AG04450 (cell line): ENCODE results near the gene EIF1AD. TPM values are rescaled to one million over a fixed set of nuclear protein-coding genes. Genes with fewer than 3 reads are reported as not detected.
"Not testable (repeated sequence)": the region's sequence is repeated elsewhere in the genome, so short reads cannot be mapped to it uniquely, and the experiment has no call there.

Source experiments
- CTCF ChIA-PET: fragments of 300-600, 350-600 bp; formaldehyde crosslinking; extraction: SDS; loops from one replicate; lab custom pipeline; 2022; ENCODE audit warnings: antibody characterized with exemption, inconsistent platforms; lab: Charles Lee
- POLR2A ChIA-PET: fragments of 350-600 bp; formaldehyde crosslinking; extraction: SDS; loops from one replicate; lab custom pipeline; 2021; ENCODE audit warnings: antibody characterized with exemption, inconsistent platforms; lab: Yijun Ruan, JAX
- DNase-seq: peaks from one replicate; pipeline ENCODE4 v3.0.0-alpha.2; 2011; ENCODE audit warnings: low read depth, low spot score
- H3K27ac ChIP-seq: one replicate; pipeline ENCODE4 v1.5.1; 2012; ENCODE audit warnings: low read depth, low read length, control low read depth
- H3K27me3 ChIP-seq: one replicate; pipeline ENCODE4 v1.6.0; 2012; ENCODE audit warnings: low read length; ENCODE audit not compliant: control insufficient read depth, insufficient read depth
- H3K4me3 ChIP-seq: 2 replicates; pipeline ENCODE4 v1.5.1; 2011; ENCODE audit warnings: mild to moderate bottlenecking, low read depth, low read length, control low read depth
- H3K9me3 ChIP-seq: 2 replicates; pipeline ENCODE4 v1.5.1; 2012; ENCODE audit warnings: low read length; ENCODE audit not compliant: control insufficient read depth, insufficient read depth
- CTCF ChIP-seq: IDR thresholded peaks from 2 replicates; pipeline ENCODE4 v1.5.1; 2011; ENCODE audit warnings: low read depth, low read length, control low read depth, inconsistent platforms
- polyA plus RNA-seq: library from polyadenylated mRNA; depleted of rRNA; stranded (reverse); fragments of >200 nt; gene quantifications from 2 replicates; pipeline ENCODE4 v1.2.3, GENCODE V29; 2011

Gene EIF1AD
- polyA plus RNA-seq, 1 experiment: 23.9 TPM

DNA sequence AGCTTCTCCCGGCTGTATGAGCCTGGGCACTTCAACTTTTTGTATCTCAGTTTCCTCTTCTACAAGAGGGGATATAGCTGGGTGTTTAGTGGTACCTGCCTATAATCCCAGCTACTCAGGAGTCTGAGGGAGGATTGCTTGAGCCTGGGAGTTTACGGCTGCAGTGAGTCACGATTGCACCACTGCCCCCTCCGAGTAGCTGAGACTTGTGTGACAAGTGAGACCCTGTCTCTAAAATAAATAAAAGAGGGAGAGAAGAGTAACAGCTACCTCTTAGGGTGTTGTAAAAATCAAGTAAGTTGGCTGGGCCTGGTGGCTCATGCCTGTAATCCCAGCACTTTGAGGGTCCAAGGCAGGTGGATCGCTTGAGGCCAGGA lies 34.4 kb upstream of the EIF1AD start:
- no peaks in the 10 kb centered on the region for H3K9me3 ChIP-seq
- DNase-seq: no peak
- H3K27me3 ChIP-seq: peaks cover 14% of the 10 kb centered on the region
- no peak overlapping the region for H3K4me3 ChIP-seq
- no peak overlapping the region for H3K27ac ChIP-seq
- ChIA-PET CTCF (interaction anchor here (2.5 to 3.6 kb wide), 2 partner anchors 9 to 13 kb away, joined by 15 to 20 read pairs; no protein-coding TSS in a partner anchor), POLR2A (no interaction called here)
- no peak for TF ChIP-seq CTCF

GRCh38 chr11:66035653-66036333 lies 33.8 kb upstream of the EIF1AD start:
- no peak overlapping the region for H3K4me3 ChIP-seq
- no peak for TF ChIP-seq CTCF
- no peaks in the 10 kb centered on the region for H3K9me3 ChIP-seq
- no peak overlapping the region for H3K27ac ChIP-seq
- ChIA-PET CTCF (interaction anchor here (2.5 to 3.6 kb wide), 2 partner anchors 9 to 13 kb away, joined by 15 to 20 read pairs; no protein-coding TSS in a partner anchor), POLR2A (no interaction called here)
- DNase-seq: no peak
- peaks cover 14% of the 10 kb centered on the region for H3K27me3 ChIP-seq

GRCh38 chr11:66032957-66033735 lies 31.2 kb upstream of the EIF1AD start:
- ChIA-PET POLR2A (no interaction called here), CTCF (interaction anchor here (2.6 to 3.4 kb wide), 2 partner anchors 11 to 12 kb away, joined by 10 to 23 read pairs; no protein-coding TSS in a partner anchor)
- no peak for TF ChIP-seq CTCF
- no peak overlapping the region for H3K27ac ChIP-seq
- H3K9me3 ChIP-seq: no peaks in the 10 kb centered on the region
- H3K4me3 ChIP-seq: no peak overlapping the region
- H3K27me3 ChIP-seq: peaks cover 8% of the 10 kb centered on the region
- no peak for DNase-seq

DNA sequence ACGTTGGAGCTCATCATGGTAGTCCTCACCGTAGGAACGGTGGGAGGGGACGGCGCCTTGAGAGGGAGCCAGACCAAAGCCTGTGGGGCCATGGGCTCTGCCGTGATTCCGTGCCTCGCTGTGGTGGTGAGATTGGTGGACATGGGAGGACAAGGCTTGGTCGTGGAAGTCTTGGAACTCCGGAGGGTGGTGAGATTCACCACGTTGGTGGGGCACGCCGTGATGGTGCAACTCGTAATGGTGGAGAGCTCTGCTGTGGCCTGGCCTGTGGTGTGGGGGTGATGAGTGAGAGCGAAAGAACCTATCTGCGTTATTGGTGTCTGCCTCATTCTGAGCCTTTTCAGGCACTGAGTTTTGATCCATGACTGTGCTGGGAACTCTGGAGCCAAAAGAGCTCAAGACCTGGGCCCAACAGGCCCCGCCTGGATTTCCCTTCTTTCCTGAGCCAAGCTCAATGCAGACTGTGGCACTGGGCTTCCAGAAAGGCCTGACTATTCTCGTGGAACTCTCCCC lies 24.1 kb upstream of the EIF1AD start, which contains the start of gene CATSPER1:
TSS of gene CATSPER1 (minus strand) at position 463 of the 513 bp plus-strand sequence. CDS start at position 363, 100 bp downstream.
- Histone ChIP-seq H3K27me3 (no peaks in the 10 kb centered on the region), H3K4me3 (no peak within 1 kb of the TSS), H3K9me3 (no peaks in the 10 kb centered on the region), H3K27ac (no peak within 1 kb of the TSS)
- CTCF ChIA-PET: interaction anchor here (0.6 to 1.1 kb wide), 3 partner anchors 19 to 1037 kb away, joined by 3 to 4 read pairs (median 3); no protein-coding TSS in a partner anchor
- no peak for TF ChIP-seq CTCF
- POLR2A ChIA-PET: interaction anchor here (0.5 kb wide), 1 partner anchor 690 kb away, joined by 4 read pairs; no protein-coding TSS in a partner anchor
- no peak for DNase-seq

- CTCF ChIA-PET: interaction anchor here (0.6 to 3.8 kb wide), 26 partner anchors 8 to 318 kb away, joined by 3 to 48 read pairs (median 6); partner anchors contain the start of genes BANF1, CST6, FIBP and GAL3ST3
Observed at GRCh38 chr11:66023186-66023440, 21.2 kb upstream of the EIF1AD start.

More at GRCh38 chr11:66023186-66023440, 21.2 kb upstream of the EIF1AD start:
- H3K9me3 ChIP-seq, H3K27ac ChIP-seq, H3K27me3 ChIP-seq, POLR2A ChIA-PET, H3K4me3 ChIP-seq, DNase-seq: not testable (repeated sequence)
